Mucosa of gallbladder (tissue), 1 donor: ENCODE results near the gene CYP2W1. TPM values are rescaled to one million over a fixed set of nuclear protein-coding genes. Genes with fewer than 3 reads are reported as not detected.
"Not testable (repeated sequence)": the region's sequence is repeated elsewhere in the genome, so short reads cannot be mapped to it uniquely, and the experiment has no call there.

ENCODE experiments used
- DNase-seq: peaks from one replicate; pipeline ENCODE4 v3.0.0-alpha.2; 2020; ENCODE audit warnings: low spot score
- total RNA-seq: library from RNA; stranded (reverse); gene quantifications from one replicate; pipeline ENCODE4 v1.2.1, GENCODE V29; 2021
- donor health status: DM: no; HTN: no; CAD: no.

CYP2W1 gene, protein sequence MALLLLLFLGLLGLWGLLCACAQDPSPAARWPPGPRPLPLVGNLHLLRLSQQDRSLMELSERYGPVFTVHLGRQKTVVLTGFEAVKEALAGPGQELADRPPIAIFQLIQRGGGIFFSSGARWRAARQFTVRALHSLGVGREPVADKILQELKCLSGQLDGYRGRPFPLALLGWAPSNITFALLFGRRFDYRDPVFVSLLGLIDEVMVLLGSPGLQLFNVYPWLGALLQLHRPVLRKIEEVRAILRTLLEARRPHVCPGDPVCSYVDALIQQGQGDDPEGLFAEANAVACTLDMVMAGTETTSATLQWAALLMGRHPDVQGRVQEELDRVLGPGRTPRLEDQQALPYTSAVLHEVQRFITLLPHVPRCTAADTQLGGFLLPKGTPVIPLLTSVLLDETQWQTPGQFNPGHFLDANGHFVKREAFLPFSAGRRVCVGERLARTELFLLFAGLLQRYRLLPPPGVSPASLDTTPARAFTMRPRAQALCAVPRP
- total RNA-seq: 0.46 TPM

DNA sequence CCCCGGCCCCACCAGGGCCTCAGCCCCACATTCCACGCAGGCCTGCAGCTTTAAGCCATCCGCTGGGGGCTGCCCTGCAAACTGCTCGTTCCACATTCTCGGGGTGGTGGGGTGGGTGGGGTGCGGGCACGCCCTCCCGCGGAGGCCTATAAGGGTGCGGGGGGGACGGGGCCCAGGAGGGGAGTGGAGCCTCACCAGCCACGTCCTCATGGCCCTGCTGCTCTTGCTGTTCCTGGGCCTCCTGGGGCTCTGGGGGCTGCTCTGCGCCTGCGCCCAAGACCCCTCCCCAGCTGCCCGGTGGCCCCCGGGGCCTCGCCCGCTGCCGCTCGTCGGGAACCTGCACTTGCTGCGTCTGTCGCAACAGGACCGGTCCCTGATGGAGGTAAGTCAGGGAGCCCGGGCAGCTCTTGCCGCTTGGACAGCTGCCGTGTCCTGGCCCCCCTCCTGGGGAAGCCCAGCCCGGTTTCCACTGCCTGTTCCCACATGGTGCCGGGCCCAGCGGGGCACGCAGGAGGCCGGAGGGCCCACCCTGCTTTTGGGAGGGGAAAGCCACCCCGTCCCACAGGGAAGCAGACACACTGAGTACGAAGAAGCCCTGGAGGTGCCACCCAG, at the start of gene CYP2W1:
CYP2W1 (plus strand) TSS at position 178 of the 612 bp plus-strand sequence; CDS start at position 209, 31 bp downstream.
- DNase-seq: no peak

GRCh38 chr7:934469-935163, 48.4 kb upstream of the CYP2W1 start:
- no peak for DNase-seq

DNA sequence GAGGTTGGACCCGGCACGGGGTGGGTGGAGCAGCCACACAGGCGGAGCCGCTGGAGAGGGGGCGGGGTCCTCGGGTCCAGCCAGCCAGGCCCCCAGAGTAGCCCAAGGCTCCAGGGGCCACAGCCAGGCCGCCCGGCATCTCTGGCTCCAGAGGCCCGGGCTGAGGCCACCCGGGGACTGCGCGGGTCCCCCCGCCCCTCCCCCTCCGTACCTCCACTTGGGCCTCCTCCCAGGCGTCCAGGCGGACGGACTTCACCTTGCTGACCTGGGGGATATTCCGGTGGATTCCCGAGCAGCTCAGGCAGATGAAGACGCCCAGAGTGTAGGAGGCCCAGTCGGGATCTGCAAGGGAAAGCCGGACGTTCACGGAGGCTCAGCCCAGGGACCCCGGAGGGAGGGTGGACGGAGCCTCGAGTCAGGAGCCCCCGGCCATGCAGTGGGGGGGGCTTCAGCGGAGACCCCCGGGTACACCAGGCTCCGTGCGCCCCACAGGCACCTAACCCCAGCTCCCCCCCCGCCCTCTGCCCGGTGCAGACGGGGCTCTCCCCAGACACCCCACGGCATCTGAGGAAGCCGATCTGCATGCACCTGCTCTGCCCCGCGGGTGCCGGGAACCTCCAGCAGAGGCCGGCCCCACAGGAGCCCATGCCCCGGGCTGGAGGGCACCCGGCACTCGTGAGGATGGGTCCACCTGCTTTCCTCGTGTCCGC, 47.7 kb upstream of the CYP2W1 start:
- no peak for DNase-seq

- DNase-seq: no peak
Measured at GRCh38 chr7:935874-936385, 47.1 kb upstream of the CYP2W1 start.

DNA sequence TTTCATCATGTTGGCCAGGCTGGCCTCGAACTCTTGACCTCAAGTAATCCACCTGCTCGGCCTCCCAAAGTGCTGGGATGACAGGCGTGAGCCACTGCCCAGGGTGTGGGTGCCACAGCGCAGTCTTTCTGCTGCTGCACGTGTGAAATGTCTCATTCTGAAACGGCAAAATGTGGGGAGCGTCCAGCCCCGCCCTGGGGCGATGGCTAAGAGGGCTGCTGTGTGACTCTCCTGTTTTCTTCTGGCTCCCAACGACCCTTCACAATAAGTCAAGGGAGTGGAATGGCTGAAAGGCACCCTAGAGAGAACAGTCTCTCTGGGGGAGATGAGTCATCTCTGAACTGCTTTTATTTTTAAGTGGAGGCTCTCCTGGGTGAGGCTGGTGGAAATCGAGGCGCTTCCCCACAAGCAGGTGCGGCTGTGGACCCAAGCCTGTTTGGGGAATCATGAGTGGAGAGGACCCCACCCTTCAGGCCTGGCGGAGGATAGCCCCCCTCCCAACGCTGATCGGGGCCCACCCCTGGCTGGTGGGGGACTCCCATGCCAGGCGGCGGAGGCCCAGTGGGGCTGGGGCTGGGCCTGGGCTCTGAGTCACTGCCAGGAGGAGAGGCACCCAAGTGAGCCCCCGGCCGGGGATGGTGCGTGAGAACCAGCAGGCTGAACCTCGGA, 46.5 kb upstream of the CYP2W1 start:
- no peak for DNase-seq

GRCh38 chr7:937856-938484, 45.0 kb upstream of the CYP2W1 start:
- no peak for DNase-seq

GRCh38 chr7:938546-939185, 44.3 kb upstream of the CYP2W1 start:
- no peak for DNase-seq

GRCh38 chr7:939843-940242, 43.1 kb upstream of the CYP2W1 start:
- no peak for DNase-seq

DNA sequence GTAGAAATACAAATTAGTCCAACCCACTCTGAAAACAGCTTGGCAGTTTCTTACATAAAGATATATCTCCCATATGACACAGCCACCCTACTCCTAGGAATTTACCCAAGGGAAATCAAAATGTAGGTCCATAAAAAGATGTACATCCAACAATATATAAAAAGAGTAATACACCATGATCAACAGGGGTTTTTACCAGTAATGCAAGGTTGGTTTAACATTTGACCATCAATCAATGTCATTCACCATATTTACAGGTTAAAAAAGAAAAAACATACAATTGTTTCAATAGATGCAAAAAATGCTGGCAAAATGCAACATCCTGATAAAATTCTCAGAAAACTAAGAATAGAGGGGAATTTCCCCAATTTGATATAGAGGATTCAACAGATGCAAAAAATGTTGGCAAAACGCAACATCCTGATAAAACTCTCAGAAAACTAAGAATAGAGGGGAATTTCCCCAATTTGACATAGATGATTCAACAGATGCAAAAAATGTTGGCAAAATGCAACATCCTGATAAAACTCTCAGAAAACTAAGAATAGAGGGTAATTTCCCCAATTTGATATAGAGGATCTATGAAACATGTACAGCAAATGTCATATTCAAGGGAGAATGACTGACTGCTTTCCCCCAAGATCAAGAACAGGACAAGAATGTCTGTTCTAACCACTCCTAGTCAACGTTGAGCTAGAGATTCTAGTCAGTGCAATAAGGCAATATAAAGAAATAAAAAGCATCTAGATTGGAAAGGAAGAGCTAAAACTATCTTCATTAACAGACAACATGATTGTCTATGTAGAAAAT, 42.2 kb upstream of the CYP2W1 start:
- no peak for DNase-seq

DNA sequence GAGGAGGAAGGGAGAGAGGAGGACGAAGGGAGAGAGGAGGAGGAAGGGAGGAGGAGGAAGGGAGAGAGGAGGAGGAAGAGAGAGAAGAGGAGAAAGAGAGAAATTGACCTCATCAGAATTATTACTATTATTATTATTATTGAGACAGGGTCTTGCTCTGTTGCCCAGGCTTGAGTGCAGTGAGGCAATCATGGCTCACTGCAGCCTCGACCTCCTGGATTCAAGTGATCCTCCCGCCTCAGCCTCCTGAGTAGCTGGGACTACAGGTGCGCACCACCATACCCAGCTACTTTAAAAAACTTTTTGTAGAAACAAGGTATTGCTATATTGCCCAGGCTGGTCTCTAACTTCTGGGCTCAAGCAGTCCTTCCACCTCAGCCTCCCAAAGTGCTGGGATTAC, 39.2 kb upstream of the CYP2W1 start:
- DNase-seq: not testable (repeated sequence)

DNA sequence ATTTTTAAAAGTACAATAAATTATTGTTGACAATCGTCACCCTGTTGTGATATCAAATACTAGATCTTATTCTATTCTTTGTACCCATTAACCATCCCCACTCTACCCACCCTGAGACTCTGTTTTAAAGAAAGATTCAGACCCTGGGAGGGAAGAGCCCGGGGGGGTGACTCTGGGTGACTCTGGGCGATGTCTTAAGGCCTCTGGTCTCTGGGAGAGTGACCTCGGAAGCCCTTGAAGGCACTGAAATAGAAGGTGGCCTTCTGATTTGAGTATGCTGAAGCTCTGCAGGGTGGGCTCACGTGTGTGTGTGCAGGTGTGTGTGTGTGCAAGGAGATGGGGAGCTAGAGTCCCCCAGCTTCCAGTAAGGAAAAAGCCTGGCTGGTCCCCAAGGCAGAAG, 38.2 kb upstream of the CYP2W1 start:
- DNase-seq: no peak

DNA sequence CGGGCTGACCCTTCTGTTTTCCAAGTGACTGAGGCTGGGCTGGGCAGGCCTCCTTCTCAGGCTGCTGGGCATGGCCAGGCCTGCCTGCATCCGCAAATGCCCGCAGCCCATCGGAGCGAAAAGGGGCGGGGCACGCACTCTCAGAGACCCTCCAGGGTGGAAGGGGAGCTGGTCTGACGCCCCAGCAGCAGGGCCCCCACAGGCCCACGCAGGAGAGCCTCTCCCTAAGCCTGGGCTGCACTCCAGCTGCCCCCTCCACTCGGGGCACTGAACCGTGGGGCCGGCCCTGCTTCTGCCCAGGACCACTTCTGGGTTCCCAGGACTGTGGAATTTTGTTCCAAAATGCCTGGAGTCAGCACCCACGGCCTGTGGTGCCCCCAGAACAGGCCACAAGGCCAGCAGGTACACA, 37.8 kb upstream of the CYP2W1 start:
- DNase-seq: no peak

GRCh38 chr7:945556-946255, 37.3 kb upstream of the CYP2W1 start:
- peak; percentile 91 for DNase-seq

DNA sequence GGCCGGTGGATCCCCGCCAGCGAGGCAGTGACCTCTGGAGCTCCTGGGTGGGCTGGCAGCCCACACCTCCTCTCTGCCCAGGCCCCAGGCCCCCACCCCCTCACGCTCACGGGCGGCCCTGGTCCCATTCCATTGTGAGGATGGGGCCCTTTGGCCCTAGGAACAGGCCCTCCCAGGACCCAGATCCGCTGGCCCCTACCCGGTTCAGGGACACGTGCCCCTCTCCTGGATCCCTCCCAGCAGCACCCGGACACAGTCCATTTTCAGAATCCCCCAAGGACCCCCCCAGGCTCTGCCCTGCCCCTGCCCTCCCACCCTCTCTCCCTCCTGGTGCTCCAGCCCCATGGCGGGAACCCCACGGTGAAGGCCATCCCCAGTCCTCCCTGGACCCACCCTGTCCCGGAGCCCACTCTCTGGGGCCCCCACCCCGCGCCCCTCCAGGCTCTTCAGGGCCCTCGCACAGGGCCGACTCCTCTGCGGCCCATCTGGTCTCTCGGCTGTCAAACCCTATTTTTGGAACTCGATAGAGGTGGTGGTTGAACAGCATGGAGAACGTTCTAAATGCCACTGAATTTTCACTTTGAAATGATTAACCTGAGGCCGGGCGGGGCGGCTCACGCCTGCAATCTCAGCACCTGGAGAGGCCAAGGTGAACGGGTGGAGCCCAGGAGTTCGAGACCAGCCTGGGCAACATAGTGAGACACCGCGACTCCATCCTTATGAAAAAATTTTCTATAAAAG, 36.6 kb upstream of the CYP2W1 start:
- DNase-seq: peak; percentile 60

GRCh38 chr7:947391-948210, 35.4 kb upstream of the CYP2W1 start:
- DNase-seq: no peak

- peak; percentile 55 for DNase-seq
Measured at GRCh38 chr7:949021-949934, 33.7 kb upstream of the CYP2W1 start.
